Activated gamma-delta T cell treated with anti-CD3 and anti-CD28 coated beads, Interleukin-2, amount 50 U/mL, for 16 hours (primary cell): ENCODE results near the gene PAQR3.
"Not testable (repeated sequence)": the region's sequence is repeated elsewhere in the genome, so short reads cannot be mapped to it uniquely, and the experiment has no call there.

Source experiments
- DNase-seq: peaks from one replicate; pipeline ENCODE4 v3.0.0-alpha.2; 2020; ENCODE audit warnings: low read depth

Gene PAQR3

DNA sequence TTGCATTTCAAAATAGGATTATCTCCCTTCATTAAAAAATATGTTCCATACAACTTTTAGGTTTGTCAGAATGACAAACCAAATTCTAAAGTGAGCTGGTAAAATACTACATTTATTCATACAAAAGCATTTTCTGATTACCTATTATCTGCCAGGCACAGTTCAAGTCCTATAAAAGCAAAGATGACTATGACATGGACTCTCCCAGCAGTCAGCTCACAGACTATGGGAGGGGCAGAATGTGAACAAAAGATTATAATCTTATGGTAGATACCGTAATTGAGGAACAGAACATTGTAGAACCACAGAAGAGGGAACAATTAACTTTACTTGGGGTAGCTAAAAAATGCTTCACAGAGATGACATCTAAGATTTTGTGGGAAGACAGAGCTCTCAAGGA, 12.4 kb downstream of the PAQR3 start:
- no peak for DNase-seq

DNA sequence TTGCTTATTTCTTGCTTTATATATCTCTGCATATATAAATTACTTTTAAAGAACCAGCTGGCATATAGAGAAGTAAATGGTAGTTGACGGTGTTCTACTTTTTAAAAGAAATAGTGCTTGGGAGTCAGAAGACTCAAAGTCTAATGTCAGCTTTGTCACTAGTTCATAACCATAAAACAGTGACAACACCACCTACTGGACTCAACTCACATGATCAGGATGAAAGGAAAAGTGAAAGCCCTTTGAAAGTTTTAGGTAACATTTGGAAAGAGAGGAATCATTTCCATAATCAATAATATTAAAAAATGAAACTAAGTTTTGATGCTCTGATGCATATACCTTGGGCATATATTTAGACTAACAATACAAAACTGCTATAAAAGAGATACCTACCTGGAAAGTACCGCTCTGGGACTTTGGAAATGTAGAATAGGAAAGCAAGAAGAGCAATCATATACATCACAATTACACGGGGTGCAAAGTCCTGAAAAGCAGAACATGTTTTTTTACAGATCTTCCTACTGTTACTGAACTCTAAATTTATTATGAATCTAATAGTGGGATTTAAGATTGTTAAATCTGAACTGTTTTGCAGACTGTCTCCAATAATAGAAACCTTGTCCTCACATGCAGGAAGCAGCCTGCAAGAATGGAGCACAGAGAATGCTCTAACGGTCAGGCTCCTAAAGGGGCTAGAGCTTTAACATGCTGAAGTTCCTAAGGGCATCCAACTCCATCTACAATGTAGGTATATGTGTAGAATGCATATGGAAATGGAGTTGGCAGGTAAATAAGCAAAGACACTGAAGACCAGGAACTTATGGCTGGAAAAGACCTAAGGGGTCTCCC, 15.6 kb downstream of the PAQR3 start:
- no peak for DNase-seq

DNA sequence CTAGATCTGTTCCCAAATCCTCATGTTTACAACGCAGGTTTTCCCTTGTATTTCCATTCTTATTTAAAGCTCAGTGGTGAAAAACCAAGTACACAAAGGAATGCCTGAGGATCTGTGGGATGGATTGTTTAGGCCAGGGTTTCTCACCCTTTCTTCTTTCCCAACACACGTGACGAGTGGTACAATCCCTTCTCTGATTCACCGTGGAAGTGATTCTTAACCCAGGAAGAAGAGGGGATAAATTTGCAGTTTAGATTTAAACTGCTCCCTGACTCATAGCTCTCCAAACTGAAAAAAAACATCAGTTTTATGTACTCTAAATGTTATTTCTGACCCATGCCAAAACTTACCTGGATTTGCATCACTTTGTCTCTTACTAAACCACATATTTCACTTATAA, 17.0 kb downstream of the PAQR3 start:
- no peak for DNase-seq

DNA sequence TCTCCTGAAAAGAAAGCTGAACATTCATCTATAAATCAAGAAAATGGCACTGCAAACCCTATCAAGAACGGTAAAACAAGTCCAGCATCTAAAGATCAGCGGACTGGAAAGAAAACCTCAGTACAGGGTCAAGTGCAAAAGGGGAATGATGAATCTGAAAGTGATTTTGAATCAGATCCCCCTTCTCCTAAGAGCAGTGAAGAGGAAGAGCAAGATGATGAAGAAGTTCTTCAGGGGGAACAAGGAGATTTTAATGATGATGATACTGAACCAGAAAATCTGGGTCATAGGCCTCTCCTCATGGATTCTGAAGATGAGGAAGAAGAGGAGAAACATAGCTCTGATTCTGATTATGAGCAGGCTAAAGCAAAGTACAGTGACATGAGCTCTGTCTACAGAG, 28.6 kb downstream of the PAQR3 start:
- no peak for DNase-seq

DNA sequence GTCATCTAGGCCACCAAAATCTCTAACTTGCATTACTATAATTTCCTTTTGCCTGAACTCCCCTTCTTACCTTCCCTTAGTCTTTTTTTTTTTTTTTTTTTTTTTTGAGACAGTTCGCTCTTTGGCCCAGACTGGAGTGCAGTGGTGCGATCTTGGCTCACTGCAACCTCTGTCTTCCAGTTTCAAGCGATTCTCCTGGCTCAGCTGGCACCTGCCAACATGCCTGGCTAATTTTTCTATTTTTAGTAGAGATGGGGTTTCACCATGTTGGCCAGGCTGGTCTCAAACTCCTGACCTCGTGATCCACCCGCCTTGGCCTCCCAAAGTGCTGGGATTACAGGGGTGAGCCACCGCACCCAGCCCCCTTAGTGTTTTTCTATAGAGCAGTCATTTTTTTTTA, 30.3 kb downstream of the PAQR3 start:
- not testable (repeated sequence) for DNase-seq

DNA sequence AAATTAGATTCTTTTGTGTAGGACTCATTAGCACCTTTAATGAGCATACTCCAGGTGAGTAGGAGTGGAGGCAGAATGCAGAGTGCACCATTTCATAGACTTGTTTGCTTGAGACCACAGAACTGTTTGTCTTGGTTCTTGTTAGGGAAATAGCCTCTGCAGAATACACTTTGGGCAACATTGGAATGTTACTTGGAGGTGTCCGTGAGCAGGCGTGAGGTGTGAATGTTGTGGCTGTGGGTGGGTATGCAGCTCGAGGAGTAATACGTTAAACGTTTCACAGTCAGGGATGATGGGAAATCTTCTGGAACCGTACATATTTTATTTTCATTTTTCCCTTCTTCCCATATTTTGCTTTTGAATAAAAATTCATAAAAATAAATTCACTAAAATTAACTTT, 31.6 kb downstream of the PAQR3 start:
- DNase-seq, result no peak

DNA sequence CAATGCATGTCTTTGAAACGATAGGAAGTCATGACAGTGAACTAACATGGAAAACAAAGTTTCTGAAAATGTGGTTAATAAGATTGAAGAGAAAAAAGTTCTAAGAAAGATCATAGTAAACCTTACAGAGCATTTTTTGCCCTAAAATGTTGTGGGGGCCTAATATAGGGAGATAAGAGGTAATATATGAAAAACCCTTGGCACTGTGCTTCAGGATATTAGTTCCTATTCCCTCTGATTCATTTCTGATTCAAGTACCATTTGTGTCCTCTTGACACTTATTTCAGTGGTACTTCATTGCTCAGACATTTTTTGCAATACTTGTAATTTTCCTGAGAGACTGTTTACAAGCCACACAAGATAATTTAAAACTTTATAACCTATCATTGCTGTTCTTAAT, 35.1 kb downstream of the PAQR3 start:
- DNase-seq, result no peak

DNA sequence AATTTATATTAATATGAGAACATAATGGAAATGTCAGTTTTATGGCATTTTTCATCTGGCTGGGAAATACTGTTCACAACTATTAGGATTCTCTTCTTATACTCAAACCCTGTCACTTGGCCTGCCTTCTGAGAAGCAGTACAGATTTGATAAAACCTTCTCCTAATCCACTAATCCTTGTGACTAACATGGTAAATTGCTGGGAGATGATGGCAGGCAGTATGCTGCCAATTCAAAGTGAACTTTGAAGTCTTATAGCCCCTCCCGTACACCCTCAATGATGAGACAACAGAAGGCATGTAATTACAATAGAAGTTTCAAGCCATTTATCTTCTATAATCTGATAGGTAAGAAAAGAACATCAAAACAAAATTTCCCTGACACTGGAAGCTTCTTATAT, 36.9 kb downstream of the PAQR3 start:
- no peak for DNase-seq

DNA sequence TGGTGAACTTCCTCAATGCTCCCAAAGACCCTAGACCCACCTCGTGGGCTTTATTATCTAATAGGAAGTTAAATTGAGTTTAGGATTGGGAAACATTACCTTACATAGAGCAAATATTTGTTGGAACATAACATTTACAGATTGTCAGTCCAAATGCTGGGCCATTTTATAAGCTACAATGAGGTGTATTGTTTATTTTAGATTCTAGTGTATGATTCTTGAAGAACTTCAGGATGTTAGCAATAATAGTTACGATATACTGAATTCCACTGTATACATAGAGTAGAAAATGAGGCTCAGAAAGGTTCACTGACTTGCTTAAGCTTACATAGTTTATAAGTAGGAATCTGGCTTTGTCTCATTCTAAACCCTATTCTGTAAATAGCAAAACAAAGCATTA, 37.4 kb downstream of the PAQR3 start:
- no peak for DNase-seq

DNA sequence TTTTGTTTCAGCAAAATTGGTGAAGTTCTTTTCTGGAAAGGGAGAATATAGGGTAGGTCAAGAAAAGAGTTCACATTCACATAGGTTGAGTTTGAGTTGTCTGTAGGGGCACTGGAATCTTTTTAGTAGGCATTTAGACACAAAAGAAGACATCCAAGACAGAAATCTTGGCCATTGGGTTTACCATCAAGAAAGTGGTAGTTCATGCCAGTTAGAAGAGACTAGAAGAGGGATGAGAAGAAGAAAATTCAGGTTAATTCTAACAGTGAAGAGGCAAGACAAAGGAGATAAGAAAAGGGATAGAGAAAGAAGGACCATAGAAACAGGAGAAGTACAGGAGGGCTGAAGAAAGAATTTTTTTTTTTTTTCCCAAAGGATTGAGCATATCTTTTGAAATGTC, 39.9 kb downstream of the PAQR3 start:
- no peak for DNase-seq

DNA sequence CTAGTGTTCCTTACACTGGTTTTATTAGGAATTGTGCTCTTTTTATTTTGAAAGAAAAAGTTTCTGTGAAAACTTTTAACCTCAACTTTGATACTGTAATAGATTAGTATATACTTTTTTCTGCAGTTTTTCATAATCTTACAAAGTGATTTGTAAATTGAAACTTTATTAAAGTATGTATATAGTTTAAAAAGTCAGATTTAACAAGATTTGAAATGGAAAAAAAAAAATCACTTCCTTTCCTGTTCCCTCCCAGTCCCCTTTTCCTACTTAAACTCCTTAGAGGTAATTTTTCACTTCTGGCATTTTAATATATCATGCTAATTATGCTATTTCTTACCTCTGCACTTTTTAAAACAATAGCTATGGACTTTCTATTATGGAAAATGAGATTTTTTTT, 49.3 kb downstream of the PAQR3 start:
- no peak for DNase-seq

DNA sequence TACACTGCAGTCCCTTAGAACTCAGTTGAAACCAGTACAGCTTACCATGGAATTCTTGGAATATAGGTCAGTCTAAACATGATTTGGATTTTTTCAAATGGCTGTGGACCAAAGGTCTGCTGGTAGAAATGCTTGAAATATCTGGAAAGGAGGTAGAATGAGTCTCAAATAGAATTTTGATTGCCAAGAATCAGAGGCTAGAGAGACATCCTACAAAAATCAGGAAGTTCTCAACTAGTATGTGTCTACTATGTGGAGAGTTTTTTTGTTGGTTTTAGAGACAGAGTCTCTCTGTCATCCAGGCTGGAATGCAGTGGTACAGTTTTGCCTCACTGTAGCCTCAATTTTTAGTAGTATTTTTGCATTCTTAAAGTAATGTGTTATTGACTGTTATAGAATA, 53.6 kb downstream of the PAQR3 start:
- DNase-seq, result no peak

DNA sequence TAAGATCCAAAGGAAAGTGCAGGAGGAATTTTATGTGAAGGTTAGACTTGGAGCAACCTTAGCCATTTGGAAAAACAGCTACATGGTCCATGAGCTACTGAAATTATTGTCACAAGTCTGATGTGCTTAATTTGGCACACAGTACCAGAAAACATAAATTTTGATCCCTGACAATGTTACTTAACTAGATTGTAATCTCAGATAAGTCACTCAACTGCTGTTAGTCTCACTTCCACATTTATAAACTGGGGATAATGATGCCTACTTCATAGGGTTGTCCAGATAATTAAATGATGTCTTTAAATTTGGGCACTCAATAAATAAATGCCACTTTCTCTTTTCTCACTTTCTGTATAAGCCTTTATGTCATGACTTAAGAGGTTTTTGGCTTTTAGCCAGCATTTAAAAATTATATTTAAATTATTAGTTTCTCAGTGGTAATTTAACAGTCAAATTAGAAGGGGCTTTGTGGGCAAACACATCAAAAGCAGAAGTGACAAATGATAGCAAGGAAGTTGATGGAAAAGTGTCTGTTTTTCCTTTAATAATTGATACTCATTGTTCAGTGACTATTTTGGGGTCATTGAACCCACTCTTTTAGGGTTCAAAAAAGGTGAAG, 58.3 kb downstream of the PAQR3 start:
- DNase-seq, result no peak

DNA sequence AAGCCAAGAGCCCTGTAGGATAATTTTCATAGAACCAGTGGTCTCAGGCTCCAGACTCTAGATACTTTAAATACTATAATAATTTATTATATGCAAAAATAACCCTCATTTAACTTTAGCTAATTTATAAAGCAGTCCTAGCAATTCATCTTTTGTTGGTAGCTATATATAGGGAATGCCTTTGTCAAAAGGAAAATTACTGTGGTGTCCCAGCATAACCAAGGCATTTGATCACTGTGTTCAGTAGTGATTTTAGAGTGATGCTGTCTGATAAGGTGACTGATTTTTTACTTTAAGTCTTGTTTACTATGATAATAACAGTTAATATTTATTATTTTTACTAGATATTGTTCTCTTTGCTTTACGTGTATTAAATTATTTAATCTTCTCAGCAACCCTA, 61.2 kb downstream of the PAQR3 start:
- DNase-seq, result no peak

DNA sequence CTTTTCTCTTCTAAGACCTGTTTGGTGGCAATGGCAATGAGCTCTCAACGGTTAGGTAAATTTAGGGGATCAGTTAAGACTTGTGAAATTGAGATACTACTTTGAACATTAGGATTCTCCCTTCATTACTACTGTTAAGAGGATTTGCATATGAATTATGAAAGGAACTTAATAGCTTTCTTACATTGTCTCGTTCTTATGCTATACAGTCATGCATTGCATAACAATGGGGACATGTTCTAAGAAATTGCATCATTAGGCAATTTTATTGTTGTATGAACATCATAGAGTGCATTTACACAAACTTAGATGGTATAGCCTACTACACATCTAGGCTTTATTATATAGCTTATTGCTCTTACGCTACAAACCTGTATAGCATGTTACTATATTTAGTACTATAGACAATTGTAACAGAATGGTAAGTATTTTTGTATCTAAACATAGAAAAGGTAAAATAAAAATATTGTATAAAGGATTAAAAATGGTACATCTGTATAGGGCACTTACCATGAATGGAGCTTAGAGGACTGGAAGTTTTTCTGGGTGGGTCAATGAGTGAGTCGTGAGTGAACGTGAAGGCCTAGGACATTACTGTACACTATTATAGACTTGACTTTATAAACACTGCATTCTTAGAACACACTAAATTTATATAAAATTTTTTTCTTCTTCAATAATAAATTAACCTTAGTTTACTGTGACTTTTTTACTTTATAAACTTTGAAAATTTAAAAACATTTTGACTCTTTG, 62.5 kb downstream of the PAQR3 start:
- DNase-seq, result no peak

DNA sequence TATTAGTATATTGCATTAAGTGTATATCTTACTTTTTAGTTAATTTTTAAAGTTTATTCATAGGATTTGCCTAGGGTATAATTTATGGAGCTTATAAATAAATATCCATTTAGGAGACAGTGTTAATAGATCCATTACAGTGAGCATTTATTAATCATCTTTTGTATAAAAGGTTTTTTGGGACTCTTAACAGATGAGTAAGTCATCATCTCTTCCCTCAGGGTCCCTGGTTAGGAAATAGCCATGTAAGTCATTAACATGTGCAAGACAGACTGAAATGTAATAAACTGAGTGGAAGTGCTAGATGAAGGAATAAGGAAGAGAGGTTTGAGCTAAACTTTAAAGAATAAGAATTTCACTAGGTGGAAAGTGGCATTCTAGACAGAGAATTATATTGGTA, 69.2 kb downstream of the PAQR3 start:
- no peak for DNase-seq

DNA sequence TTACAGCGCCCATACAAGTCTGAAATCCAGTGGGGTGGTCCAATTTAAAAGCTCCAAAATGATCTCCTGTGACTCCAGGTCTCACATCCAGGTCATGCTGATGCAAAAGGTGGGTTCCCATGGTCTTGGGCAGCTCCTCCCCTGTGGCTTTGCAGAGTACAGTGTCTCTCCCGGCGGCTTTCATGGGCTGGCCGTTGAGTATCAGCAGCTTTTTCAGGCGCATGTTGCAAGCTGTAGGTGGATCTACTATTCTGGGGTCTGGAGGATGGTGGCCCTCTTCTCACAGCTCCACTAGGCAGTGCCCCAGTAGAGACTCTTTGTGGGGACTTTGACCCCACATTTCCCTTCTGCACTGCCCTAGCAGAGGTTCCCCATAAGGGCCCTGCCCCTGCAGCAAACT, 70.5 kb downstream of the PAQR3 start:
- DNase-seq, result not testable (repeated sequence)

DNA sequence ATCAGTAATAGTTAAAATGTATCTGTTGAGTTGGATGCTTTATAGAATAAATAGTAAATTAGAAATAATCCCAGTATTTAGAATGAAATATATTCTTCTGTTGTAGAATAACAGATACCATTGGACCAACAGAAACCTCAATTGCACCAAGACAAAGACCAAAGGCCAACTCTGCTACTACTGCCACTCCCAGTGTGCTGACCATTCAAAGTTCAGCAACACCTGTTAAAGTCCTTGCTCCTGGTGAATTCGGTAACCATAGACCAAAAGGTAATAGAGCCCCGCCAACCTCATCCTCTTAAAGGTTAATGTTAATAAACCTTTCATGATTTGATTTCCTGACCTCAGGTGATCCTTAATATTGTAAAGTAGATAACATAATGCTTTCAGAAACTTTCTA, 73.8 kb downstream of the PAQR3 start:
- DNase-seq, result no peak

DNA sequence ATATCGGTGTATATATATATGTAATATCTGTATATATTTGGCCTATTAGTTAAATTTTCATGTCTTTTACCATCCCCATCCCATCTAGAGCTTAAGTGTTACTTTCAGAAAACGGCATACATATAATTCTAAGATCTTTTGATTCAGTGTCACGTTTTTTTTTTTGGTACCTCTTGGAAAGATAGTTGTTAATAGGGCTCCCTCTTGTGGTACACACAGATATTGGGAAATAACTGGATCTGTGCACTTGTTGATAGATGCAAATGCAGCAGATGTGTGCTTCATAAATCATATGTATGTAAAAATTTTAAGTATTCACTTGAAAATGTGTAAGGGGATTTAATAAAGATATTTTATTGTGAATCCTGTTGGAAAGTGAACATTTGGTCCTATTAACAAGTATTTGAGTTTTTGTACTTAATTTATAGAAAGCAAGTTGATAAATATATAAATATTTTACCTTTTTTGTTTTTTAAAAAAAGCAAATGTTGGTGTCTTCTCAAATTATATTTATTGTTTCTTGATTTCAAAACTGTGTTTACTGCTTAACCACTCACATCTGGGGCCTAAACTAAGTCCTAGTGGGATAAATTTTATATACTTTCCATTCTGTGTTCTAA, 74.7 kb downstream of the PAQR3 start:
- no peak for DNase-seq

DNA sequence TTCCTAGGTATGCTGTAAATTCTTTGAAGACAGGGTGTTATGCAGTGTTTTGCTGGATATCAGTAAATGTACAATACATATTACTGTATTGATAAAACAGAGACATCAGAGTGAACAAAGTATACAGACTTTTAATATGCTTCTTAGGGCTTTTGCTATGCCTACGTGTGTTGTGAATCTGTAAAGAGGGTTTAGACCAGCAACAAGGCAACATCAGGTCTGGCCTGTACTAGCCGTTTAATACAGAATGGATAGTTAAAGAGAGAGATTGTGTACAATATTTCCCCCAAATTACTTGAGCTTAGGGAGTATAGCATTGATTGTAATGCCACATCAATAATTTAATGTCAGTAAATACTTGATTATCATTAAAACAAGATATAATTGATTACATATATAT, 75.2 kb downstream of the PAQR3 start:
- DNase-seq, result no peak

DNA sequence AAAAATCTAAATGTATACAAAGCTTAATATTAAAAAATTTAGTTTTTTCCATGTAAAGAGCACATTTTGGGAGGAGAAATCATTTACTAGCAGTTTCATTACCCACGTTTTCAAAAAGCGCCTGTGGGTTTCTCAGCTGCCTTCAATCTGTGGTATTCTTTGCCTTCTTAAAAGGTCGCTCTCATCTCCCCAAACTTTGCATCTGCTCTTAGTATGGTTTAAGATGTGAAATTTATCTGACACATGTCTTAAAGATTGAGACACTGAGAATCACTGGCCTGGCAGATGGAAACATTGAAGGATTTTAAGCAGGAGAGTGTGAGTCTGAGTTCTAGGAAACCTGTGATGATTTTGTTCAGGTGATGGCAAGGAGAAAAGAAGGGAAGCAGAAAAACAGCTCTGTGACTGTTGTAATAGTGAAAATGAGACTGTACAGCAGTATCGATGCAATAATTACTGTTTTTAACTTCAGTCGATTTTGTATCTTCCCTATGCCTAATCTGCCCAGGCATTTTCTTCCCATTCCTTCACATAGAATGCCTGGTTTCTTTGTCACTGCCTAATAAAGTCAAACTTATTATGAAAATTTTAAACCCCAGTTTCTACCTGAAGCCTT, 75.9 kb downstream of the PAQR3 start:
- DNase-seq, result no peak

DNA sequence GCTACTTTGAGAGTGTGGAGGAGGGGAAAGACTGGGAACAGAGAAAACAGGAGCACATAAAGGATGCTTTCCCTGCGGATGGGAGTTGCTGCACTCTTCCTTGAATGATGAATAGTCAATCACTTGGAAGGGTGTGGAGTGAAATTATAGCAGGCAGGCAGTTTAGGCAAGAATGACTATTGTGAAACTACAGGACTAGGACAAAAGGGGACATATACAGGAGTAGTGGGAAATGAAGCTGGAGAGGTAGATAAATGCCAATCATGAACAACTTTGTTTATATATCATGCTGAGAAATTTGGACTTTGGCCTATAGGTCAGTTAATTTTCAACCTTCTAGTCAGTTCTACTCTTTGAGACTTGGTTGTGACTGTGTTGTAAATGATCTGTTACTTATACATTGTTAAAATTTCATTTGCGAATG, 76.9 kb downstream of the PAQR3 start:
- no peak for DNase-seq
